NCI-H187 treated with DMSO at 0.1 percent for 48 hours (cell line): ENCODE results near the gene WNT1.

Experiments
- DNase-seq: peaks from one replicate; lab custom pipeline; 2025; lab: John Stamatoyannopoulos, UW

Gene WNT1

GRCh38 chr12:48978291-48978740 lies at the start of gene WNT1:
WNT1 (plus strand) TSS chr12:48978322; CDS start chr12:48978651, 329 bp downstream.
- DNase-seq: no peak

DNA sequence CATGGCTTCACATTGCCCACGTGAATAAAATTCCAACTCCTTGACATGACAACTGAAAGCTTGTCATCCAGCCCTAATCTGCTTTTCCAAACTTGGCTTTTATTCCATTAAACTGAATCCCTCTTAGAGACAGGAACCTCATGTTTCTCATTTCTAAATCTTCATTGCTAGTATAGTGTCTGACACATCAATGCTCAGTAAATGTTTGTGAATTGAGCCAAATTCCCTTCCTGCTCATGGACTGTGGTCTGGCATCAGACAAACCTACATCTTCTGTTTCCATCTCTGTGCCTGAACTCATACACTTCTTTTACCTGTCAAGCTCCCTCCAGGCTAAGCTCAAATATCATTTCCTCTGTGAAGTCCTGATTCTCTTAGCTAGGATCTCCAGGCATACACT lies 48.6 kb upstream of the WNT1 start:
- no peak for DNase-seq

- DNase-seq: no peak
These were observed 47.6 kb upstream of the WNT1 start for GRCh38 chr12:48930475-48930874.

DNA sequence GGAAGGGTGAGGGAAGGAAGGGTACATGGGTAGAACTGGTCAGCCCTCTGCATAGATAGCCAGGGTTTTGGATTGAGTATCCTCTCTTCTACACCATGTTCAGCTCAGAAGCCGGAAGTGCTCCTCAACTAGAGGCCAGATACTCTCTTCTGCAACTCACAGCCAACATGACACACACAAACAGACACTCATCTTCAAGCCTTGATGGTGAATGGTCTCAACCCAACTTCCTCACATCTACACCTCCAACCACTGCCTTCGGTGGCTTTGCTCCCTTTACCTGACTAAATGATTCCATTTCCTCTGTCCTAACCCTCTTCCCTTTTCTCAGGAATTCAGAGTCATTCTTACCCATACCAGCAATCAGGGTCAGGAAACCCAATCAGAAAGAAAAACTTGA lies 45.2 kb upstream of the WNT1 start:
- no peak for DNase-seq

- no peak for DNase-seq
These were observed 44.3 kb upstream of the WNT1 start for GRCh38 chr12:48933664-48934311.

DNA sequence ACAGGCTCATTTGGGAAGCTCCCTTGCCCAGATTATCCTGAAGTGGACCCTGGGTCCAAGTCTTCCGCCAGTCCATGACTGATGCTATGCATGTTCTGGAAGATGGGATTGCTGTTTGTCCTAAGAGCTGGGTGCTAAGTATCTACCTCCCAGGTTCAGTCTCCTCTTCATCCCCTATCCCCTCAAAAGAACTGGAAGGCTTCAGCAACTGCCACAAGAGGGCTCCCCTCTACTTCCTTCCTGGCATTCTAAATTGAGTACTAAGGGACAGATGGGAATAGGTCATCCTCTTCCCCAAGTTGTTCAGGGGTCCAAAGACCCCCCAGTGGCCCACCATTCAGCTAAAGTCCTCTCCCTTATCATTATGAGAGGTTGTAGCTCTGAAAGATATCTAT lies 43.8 kb upstream of the WNT1 start:
- DNase-seq: no peak

DNA sequence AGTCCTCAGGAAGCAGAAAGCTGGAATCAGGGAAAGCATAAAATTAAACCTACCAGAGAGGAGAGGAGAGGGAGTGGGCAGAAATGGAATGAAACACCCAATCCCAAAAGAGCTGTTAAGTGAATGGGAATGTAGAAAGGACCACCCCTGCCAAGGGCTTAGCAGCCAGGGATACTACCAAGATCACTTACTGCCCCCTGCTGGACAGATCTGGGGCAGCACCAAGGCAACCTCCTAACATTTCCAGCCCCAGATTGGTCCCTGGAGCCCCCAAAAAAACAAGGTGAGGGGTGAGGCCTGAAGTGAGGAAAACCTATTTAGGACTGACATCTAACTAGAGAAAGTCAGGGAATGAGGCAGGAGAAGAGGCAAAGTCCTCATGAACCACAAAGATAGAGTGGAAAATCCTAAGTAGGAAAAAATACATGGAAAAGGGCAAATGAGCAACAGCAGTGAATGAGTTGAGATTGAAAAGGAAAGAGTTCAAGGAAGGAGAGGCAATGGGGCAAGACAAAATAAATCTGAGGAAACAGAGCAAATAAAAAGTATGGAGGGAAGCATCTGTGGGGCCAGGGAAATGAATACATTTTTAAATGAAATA lies 41.6 kb upstream of the WNT1 start:
- no peak for DNase-seq

DNA sequence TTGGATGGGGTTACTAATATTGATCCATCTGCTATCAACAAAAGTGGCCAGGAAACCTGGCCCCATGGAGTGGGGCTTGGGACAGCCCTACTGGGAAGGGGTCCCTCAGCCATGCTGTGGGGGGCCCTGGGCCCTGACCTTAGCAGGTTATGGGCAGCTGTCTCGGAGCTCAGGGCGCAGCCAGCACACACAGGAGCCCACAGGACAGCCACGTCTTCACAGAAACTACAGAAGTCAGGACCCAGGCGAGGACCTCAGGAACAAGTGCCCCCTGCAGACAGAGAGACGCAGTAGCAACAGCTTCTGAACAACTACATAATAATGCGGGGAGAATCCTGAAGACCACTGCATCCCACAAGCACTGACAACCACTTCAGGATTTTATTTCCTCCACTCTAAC lies 41.0 kb upstream of the WNT1 start:
- no peak for DNase-seq

- no peak for DNase-seq
These were observed 39.3 kb upstream of the WNT1 start for GRCh38 chr12:48938805-48939204.

- DNase-seq: no peak
These were observed 37.9 kb upstream of the WNT1 start for GRCh38 chr12:48940181-48940580.

DNA sequence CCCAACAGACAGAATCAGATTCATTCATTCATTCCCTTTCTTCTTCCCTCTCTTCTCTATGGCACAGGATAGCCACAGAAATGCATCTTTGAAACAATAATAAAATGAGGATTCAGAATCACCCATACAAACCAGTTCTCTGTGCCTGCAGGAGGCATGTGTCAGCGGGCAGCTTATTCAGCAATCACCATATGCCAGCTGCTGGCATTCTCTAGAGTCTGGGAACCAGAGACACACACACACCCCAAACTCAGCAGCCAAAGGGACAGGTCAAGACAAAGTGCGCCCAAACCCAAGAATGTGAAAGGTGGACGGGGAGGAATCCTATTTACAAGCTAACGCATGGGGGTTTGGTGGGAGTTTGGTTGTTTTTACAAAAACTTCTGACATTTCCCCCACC lies 34.9 kb upstream of the WNT1 start:
- no peak for DNase-seq

DNA sequence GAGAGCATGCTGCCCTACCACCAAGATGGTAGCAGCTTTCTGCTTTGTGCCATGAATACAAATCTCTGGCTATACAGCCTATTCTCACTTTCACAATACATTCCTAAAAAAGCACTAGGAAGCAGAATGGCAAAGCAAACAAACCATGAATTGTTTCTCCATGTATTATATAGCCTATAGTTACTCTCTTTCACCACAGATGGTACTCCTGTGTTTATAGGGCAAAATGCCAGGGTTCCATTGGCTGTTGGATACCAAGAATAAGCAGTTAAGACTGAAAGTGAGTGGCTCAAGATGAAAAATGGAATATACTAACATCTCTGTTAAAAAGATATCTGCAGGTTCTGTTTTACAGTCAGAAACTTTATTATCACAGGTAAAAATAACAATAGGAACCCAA lies 31.9 kb upstream of the WNT1 start:
- DNase-seq: no peak

- DNase-seq: no peak
These were observed 31.2 kb upstream of the WNT1 start for GRCh38 chr12:48946943-48947342.

- no peak for DNase-seq
These were observed 30.4 kb upstream of the WNT1 start for GRCh38 chr12:48947727-48948126.

- no peak for DNase-seq
These were observed 25.4 kb upstream of the WNT1 start for GRCh38 chr12:48952691-48953090.

DNA sequence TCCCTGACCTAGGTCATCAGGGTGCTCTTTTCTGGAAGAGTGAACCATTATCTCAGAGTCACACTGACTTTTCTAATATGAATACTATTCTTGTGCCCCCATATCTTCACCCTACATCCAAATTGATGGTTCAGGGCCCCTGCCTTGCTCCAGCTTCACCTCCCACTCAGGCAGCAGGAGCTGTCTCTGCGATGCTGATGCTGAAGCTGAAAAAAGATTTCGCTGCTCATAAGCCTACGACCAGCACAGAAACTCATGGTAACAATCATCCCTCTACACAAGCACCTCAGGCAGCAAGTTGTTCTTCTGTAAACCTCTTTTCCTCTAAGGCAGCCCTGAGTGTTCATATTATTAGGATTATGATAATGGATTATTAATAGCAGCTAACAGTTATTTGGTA lies 24.1 kb upstream of the WNT1 start:
- no peak for DNase-seq

GRCh38 chr12:48954841-48955501 lies 23.2 kb upstream of the WNT1 start:
- DNase-seq: no peak

- peak; percentile 87 for DNase-seq
These were observed 21.6 kb upstream of the WNT1 start for GRCh38 chr12:48956279-48957140.

DNA sequence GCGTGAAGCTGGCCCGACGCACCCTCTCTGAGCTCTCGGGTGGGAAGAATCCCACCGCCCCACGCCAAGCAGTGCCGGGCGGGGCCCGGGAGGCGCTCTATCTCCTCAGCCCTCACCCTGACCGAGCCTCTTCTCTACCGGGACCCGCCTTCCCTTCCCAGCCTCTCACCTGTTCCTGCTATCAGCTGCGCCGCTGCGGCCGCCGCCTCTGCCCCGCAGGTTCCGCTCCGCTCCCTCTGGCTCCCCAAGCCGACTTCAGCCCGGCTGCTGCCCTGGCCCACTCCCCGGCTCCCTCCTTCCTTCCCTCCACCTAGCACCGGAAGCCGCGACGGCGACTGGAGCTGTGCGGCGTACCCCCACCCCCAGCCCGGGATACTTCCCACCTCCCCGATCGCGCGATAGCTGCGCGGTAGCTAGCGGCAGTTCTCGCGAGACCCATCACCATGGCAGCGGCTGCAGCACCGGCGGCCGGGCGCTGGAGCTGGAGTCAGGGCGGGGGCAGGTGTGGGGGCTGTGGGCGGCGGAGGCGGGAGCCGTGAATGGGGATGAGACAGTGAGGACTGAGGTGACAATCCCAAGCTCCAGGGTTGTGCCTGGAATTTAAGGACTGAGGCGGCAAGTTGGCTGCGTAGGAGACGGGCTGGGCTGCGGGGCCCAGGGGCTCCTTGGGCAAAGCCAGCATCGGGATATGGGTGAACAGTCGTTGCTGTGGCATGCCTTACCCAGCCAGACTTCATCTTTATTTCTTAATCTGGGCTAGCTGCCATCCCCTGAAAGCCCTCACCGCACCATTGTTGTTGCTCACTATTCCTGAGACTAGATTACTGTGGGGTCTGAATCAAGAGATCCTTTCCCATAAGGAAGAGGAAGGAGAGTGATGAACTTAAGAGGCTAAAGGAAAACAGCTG lies 20.7 kb upstream of the WNT1 start, which contains the start of gene ARF3:
Gene ARF3, minus strand, starts transcription at position 347 of the 908 bp plus-strand sequence. CDS start 16,392 bp downstream, outside the sequence.
- peak; percentile 81 for DNase-seq

- DNase-seq: no peak
These were observed 20.1 kb upstream of the WNT1 start for GRCh38 chr12:48958049-48958388.

DNA sequence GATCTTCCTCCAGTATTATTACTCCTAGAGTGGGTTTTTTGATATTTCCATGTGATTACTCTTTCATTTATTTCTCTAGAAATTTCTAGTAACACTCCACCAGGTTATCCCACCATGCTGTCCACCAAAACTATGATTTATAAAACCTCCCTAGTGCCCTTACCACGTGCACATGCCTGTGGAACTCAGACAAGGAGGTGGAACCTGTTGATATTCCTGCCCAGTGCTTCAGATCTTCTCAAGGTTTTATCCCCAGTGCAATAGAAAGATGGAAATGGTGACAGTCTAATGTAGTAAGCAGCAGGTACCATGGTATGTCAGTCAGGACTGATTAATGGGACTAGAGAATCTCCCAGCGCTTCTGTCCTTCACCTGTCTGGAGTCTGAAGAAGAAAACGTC lies 17.3 kb upstream of the WNT1 start:
- DNase-seq: no peak
